ENCODE measurements around the gene PLEKHB2.
"Not testable (repeated sequence)": the region's sequence is repeated elsewhere in the genome, so short reads cannot be mapped to it uniquely, and the experiment has no call there.

Gene PLEKHB2

GRCh38 chr2:131143803-131144202 lies 38.7 kb downstream of the PLEKHB2 start:
- DNase-seq (ENCODE audit: low spot score): no peak

GRCh38 chr2:131145040-131145439 lies 39.9 kb downstream of the PLEKHB2 start:
- no peak for DNase-seq (ENCODE audit: low spot score)

GRCh38 chr2:131146231-131146630 lies 41.1 kb downstream of the PLEKHB2 start:
- DNase-seq (ENCODE audit: low spot score): no peak

- DNase-seq (ENCODE audit: low spot score): no peak
Observed at GRCh38 chr2:131146749-131147148, 41.6 kb downstream of the PLEKHB2 start.

- DNase-seq (ENCODE audit: low spot score): no peak
Observed at GRCh38 chr2:131148426-131148825, 43.3 kb downstream of the PLEKHB2 start.

GRCh38 chr2:131150109-131150508 lies 45.0 kb downstream of the PLEKHB2 start:
- not testable (repeated sequence) for DNase-seq (ENCODE audit: low spot score)

- DNase-seq (ENCODE audit: low spot score): no peak
Observed at GRCh38 chr2:131151398-131151797, 46.3 kb downstream of the PLEKHB2 start.

GRCh38 chr2:131152074-131152473 lies 46.9 kb downstream of the PLEKHB2 start:
- no peak for DNase-seq (ENCODE audit: low spot score)

- no peak for DNase-seq (ENCODE audit: low spot score)
Observed at GRCh38 chr2:131153529-131153928, 48.4 kb downstream of the PLEKHB2 start.

- DNase-seq (ENCODE audit: low spot score): peak; percentile 85
Observed at GRCh38 chr2:131154071-131154531, 49.0 kb downstream of the PLEKHB2 start.

GRCh38 chr2:131154647-131155046 lies 49.5 kb downstream of the PLEKHB2 start:
- DNase-seq (ENCODE audit: low spot score): no peak

GRCh38 chr2:131155208-131155855 lies 50.2 kb downstream of the PLEKHB2 start:
- no peak for DNase-seq (ENCODE audit: low spot score)

- DNase-seq (ENCODE audit: low spot score): no peak
Observed at GRCh38 chr2:131156452-131157149, 51.5 kb downstream of the PLEKHB2 start.

GRCh38 chr2:131165562-131165961 lies 60.4 kb downstream of the PLEKHB2 start:
- not testable (repeated sequence) for DNase-seq (ENCODE audit: low spot score)

GRCh38 chr2:131168538-131168937 lies 63.4 kb downstream of the PLEKHB2 start:
- no peak for DNase-seq (ENCODE audit: low spot score)

GRCh38 chr2:131178050-131178449 lies 72.9 kb downstream of the PLEKHB2 start:
- DNase-seq (ENCODE audit: low spot score): not testable (repeated sequence)

GRCh38 chr2:131178721-131179418 lies 73.7 kb downstream of the PLEKHB2 start:
- DNase-seq (ENCODE audit: low spot score): not testable (repeated sequence)

- not testable (repeated sequence) for DNase-seq (ENCODE audit: low spot score)
Observed at GRCh38 chr2:131181451-131181850, 76.3 kb downstream of the PLEKHB2 start.

- not testable (repeated sequence) for DNase-seq (ENCODE audit: low spot score)
Observed at GRCh38 chr2:131193421-131193820, 88.3 kb downstream of the PLEKHB2 start.

GRCh38 chr2:131196186-131196585 lies 91.0 kb downstream of the PLEKHB2 start:
- not testable (repeated sequence) for DNase-seq (ENCODE audit: low spot score)

Measured in D341Med (cell line).